Fibroblast of skin of back (primary cell): ENCODE data around the gene RPP25L. TPM values are rescaled to one million over a fixed set of nuclear protein-coding genes. Genes with fewer than 3 reads are reported as not detected.
"Not testable (repeated sequence)": the region's sequence is repeated elsewhere in the genome, so short reads cannot be mapped to it uniquely, and the experiment has no call there.

Source experiments
- DNase-seq: peaks from one replicate; pipeline ENCODE4 v3.0.0-alpha.2; 2013
- polyA plus RNA-seq, 2 experiments: library from polyadenylated mRNA; unstranded; fragments of 120-200 nt; gene quantifications; one replicate each; pipeline ENCODE4 v1.2.1, GENCODE V29; 2013; ENCODE audit not compliant: insufficient read length in 2 of 2

RPP25L gene, protein sequence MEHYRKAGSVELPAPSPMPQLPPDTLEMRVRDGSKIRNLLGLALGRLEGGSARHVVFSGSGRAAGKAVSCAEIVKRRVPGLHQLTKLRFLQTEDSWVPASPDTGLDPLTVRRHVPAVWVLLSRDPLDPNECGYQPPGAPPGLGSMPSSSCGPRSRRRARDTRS
- polyA plus RNA-seq (2013, experiment 1 of 2; ENCODE audit: insufficient read length), result 14.2 TPM
- 15.2 TPM for polyA plus RNA-seq (2013, experiment 2 of 2; ENCODE audit: insufficient read length)

DNA sequence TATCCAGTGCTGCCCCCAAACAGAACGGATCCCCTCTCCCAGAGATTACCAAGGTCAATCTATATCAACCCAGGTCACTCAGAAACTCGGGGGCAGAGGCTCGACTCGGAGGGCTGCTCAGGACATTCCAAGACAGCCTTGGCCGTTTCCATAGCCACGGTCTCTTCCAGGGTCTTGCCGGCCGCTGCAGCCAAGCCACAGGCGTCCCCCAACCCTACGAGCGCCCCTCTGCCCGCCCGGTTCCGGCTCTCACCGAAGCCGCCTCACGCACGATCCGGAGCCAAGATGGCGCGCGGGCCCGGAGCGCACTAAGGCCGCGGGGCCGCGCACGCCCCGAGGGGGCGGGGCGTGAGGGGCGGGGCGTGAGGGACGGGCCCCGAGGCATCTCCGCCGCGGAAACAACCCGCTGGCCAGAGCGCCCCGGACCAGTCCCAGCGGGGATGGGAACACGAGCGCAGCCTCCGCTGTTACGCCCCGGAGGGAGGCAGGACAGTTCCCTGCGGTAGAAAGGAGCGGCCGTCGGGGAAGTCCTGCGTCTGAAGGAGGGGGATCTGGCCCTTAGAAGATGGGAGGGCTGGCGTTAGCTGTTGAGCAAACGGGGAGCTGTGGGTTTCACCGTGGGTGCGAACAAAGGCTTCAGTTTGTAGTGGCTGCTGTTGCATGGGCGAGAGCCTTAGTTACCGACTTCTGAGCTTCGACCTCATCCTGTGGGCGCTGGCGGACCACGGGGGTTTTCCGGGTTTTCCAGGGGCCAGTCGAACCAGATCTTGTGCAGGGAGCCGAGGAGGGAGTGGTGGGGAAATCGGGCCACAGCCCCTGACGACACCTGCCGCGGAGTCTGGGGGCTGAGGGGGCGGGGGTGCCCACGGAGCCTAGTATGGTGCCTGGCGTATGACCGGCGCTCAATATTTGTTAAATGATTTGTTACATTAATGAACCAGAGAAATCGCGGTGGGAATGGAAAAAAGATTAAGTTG, at the start of gene RPP25L:
Gene RPP25L (minus strand): TSS at position 287 of the 977 bp plus-strand sequence. CDS start 801 bp downstream, outside the sequence.
- DNase-seq, result peak; percentile 83

- DNase-seq, result no peak
These were observed 47.8 kb upstream of the RPP25L start for GRCh38 chr9:34659592-34660253.

DNA sequence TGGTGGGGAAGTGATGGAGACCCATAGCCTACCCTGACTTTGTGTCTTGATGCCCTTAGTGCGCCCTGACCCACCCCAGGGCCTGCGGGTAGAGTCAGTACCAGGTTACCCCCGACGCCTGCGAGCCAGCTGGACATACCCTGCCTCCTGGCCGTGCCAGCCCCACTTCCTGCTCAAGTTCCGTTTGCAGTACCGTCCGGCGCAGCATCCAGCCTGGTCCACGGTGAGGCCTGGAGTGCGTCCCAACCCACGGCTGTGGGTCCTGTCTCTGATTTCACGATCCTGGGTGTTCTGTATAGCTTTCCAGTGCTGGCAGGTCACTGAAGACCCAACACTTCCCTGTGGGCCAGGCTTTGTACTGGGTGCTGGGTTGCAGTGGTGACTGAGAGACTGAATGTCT, 46.6 kb upstream of the RPP25L start:
- no peak for DNase-seq

DNA sequence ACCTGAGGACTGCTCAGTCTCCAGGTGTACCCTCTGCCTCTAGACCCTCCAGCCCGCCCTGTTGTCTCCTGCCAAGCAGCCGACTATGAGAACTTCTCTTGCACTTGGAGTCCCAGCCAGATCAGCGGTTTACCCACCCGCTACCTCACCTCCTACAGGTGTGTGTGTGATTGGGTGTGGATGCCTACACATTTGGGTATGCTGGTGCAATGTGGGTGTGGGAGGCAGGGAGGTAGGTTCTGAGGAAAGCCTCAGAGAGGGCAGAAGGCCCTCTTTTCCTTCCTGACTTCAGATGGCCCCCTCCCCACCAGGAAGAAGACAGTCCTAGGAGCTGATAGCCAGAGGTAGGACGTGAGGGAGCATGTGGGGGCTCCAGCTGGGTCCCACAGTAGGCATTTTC, 45.1 kb upstream of the RPP25L start:
- DNase-seq, result no peak

DNA sequence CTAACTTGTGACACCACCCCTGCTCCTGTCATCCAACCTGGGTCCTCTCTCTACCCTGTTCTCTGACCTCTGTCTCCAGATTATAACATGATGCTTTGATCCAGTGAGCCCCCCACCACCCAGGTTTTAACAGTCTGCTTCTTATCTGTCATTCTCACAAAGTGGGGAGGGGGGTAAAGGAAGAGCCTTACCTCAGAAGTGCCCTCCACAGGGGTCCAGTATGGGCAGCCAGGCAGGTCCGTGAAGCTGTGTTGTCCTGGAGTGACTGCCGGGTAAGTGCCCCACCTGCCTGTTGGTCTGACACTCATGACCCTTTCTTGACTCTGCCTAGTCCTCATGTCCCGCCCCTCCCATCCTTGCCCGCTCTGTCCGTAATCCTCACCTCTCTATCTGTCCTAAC, 43.5 kb upstream of the RPP25L start:
- DNase-seq, result no peak

GRCh38 chr9:34654323-34655051, 42.6 kb upstream of the RPP25L start:
- peak; percentile 78 for DNase-seq

- peak; percentile 84 for DNase-seq
These were observed 41.5 kb upstream of the RPP25L start for GRCh38 chr9:34653151-34654072.

- DNase-seq, result no peak
These were observed 40.7 kb upstream of the RPP25L start for GRCh38 chr9:34652602-34653000.

- DNase-seq, result peak; percentile 90
These were observed 40.1 kb upstream of the RPP25L start, which contains the start of gene IL11RA for GRCh38 chr9:34651876-34652601. TSS of gene IL11RA (plus strand) at chr9:34652185. CDS start at chr9:34655218, 3,033 bp downstream.

- no peak for DNase-seq
These were observed 39.4 kb upstream of the RPP25L start for GRCh38 chr9:34651321-34651720.

DNA sequence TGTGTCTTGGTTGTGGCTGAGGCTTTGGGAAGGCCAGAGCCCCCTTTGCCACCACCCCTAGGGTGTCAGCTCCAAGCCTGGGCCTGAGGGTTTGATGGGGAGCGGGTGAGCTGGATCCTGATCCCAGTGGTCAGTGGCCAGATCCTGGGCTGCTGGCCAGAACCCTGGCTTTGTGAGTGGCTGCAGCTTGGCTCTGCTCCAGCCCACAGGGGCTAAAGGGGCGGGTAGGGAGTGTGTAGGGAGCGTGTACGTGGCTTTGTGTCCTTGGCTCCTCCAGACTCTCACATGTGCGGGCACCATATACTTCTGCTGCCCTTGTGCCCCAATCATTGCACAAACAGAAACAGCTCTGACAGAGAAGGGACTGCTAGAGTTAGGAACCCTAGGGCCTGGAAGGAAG, 38.9 kb upstream of the RPP25L start:
- DNase-seq, result no peak

DNA sequence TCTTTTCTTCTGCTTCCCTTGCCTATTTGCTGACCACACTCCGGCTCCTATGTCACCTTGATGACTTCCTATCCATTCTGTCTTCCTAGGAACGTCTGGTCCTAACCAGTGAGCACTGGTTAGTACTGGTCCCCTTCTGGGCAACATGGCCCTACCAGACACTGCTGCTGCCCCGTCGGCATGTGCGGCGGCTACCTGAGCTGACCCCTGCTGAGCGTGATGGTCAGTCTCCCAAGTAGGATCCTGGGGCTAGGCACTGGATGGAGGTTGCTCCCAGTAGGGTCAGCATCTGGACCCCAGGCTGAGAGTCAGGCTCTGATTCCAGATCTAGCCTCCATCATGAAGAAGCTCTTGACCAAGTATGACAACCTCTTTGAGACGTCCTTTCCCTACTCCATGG, 36.8 kb upstream of the RPP25L start:
- DNase-seq, result no peak

GRCh38 chr9:34647651-34648050, 35.8 kb upstream of the RPP25L start:
- no peak for DNase-seq

DNA sequence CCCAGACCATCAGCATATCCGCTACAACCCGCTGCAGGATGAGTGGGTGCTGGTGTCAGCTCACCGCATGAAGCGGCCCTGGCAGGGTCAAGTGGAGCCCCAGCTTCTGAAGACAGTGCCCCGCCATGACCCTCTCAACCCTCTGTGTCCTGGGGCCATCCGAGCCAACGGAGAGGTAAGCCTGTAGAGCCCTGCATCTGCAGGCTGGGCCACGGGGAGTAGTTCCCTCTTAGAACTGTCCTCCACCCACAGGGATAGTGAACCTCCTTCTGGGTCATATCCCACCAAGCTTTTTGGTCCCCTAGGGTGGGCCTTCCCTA, 35.1 kb upstream of the RPP25L start:
- no peak for DNase-seq

GRCh38 chr9:34646211-34647083, 34.5 kb upstream of the RPP25L start, which contains the start of gene GALT:
TSS of gene GALT (plus strand) at chr9:34646675. CDS start at chr9:34646705, 30 bp downstream.
- peak; percentile 83 for DNase-seq

GRCh38 chr9:34644766-34645314, 32.9 kb upstream of the RPP25L start:
- no peak for DNase-seq

GRCh38 chr9:34642679-34643078, 30.8 kb upstream of the RPP25L start:
- no peak for DNase-seq

DNA sequence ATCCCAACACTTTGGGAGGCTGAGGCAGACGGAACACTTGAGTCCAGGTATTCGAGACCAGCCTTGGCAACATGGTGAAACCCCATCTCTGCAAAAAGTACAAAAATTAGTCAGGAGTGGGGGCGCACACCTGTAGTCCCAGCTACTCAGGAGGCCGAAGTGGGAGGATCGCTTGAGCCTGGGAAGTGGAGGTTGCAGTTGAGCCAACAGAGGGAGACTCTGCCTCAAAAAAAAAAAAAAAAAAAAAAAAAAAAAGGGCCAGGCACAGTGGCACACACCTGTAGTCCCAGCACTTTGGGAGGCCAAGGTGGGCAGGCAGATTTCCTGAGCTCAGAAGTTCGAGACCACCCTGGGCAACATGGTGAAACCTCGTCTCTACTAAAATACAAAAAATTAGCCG, 27.4 kb upstream of the RPP25L start:
- not testable (repeated sequence) for DNase-seq

GRCh38 chr9:34638138-34638445, 26.2 kb upstream of the RPP25L start:
- DNase-seq, result no peak
